A549 (cell line): Measurements from ENCODE around the gene MINPP1.

ENCODE experiments used
- RFX5 ChIP-seq: fragments of 450-650 bp; IDR thresholded peaks from 2 replicates; pipeline ENCODE4 v1.7.1; 2014; ENCODE audit warnings: antibody characterized with exemption, mild to moderate bottlenecking, moderate library complexity
- TF ChIP-seq, protein P1 (sequence below): fragments of >200 bp; sonication (Bioruptor Twin); formaldehyde crosslinking; IDR thresholded peaks from 3 replicates; pipeline ENCODE4 v1.5.1; 2016

DNA sequence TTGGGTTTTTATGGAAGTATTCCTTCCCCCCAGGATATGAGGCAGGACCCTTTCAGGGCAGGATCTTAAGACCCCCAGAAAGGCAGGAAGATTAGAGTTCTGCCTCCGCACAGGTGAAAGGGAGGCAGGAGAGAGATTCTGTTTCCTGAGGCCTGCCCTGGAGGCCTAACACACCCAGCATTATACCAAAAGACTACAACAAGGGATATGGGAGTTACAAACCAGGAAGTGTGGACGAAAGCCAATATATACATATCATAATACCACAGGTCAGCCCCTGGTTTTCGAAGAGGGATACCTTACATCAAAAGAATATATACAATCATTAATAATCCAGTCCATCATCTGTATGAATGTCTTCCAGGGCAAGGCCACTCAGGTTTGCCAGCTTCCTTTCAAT lies 14.2 kb downstream of the MINPP1 start:
- TF ChIP-seq, protein P1, sequence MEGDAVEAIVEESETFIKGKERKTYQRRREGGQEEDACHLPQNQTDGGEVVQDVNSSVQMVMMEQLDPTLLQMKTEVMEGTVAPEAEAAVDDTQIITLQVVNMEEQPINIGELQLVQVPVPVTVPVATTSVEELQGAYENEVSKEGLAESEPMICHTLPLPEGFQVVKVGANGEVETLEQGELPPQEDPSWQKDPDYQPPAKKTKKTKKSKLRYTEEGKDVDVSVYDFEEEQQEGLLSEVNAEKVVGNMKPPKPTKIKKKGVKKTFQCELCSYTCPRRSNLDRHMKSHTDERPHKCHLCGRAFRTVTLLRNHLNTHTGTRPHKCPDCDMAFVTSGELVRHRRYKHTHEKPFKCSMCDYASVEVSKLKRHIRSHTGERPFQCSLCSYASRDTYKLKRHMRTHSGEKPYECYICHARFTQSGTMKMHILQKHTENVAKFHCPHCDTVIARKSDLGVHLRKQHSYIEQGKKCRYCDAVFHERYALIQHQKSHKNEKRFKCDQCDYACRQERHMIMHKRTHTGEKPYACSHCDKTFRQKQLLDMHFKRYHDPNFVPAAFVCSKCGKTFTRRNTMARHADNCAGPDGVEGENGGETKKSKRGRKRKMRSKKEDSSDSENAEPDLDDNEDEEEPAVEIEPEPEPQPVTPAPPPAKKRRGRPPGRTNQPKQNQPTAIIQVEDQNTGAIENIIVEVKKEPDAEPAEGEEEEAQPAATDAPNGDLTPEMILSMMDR = no peak
- TF ChIP-seq RFX5 = no peak
